Epithelial cell of proximal tubule (primary cell): ENCODE measurements around the gene ST7L. TPM values are rescaled to one million over a fixed set of nuclear protein-coding genes. Genes with fewer than 3 reads are reported as not detected.
A peak's percentile ranks its signal among the peaks of the same experiment; 100 is the strongest.

Experiments
- DNase-seq: peaks from one replicate; pipeline ENCODE4 v3.0.0-alpha.2; 2011; ENCODE audit warnings: low read depth
- H3K4me3 ChIP-seq: 2 replicates; pipeline ENCODE4 v1.5.1; 2011; ENCODE audit warnings: low read depth, mild to moderate bottlenecking, low read length
- CTCF ChIP-seq: conservative IDR thresholded peaks from 2 replicates; pipeline ENCODE4 v1.5.1; 2012; ENCODE audit warnings: low read depth, mild to moderate bottlenecking, low read length
- total RNA-seq: library from RNA; depleted of rRNA; stranded (reverse); fragments of >200 nt; gene quantifications from 2 replicates; pipeline ENCODE4 v1.2.3, GENCODE V29; 2015

ST7L gene
- total RNA-seq, 1 donor from 2014 or later: 7.4 TPM

- no peak for TF ChIP-seq CTCF
- peak overlapping the region; percentile 59 for H3K4me3 ChIP-seq
- DNase-seq: no peak
Measured at GRCh38 chr1:112507921-112508277, 111.0 kb downstream of the ST7L start.

DNA sequence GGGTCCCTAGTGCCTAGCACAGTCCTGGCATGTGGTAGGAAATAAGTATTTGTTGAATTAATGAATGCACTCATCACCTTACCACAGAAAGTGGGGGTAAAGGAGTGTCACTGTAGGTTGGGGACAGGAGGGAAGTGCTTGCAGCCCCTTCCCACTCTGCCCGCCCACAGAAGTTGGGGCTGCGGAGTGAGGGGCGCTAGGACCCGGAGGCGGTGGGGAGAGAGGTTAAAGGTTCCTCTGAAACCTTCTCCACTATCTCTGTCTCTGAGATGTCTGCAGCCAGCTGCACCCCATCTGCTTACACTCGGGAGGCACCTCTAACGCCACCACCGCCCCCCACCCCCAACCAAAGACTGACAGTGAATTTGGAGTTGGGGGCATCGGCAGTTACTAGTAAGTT is 111.6 kb downstream of the ST7L start:
- H3K4me3 ChIP-seq: no peak overlapping the region
- no peak for DNase-seq
- TF ChIP-seq CTCF: no peak

DNA sequence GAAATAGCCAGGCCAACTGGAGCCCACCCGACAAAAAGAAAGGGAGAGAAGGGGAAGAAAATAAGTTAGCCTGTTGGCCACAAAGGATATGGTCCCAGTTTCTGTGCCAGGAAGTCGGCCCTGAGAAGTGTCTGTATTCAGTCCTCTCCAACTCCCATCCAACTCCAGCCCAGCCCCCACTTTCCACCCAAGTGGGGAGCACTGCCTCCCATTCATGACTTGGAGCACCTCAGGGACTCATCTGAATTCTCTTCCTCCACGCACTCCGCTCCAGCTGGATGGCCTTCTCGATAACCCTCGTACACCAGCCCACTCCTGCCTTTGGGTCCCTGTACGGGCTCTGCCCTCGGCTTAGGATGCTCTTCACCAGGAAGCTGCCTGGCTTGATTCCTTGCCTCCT is 112.2 kb downstream of the ST7L start:
- no peak for DNase-seq
- no peak for TF ChIP-seq CTCF
- no peak overlapping the region for H3K4me3 ChIP-seq

DNA sequence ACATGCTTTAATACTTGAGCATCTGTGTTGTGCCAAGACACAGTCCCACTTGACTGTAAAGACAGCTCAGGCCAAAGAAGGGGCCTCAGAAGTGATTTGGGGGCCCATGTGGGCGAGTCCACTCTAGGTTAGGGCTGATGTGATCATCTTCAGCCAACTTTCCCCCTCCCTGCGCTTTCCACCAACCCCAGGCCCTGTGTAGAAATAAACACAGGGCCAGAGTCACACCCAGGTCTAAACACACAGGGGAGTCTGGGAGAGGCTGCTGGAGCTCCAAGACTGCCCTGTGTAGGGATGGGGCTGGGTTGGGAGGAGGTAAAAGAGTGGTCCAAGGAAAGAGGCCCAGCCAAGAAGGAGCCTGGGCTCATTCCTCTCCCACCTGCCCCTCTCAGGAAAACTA is 112.6 kb downstream of the ST7L start:
- no peak overlapping the region for H3K4me3 ChIP-seq
- TF ChIP-seq CTCF: no peak
- DNase-seq: no peak

DNA sequence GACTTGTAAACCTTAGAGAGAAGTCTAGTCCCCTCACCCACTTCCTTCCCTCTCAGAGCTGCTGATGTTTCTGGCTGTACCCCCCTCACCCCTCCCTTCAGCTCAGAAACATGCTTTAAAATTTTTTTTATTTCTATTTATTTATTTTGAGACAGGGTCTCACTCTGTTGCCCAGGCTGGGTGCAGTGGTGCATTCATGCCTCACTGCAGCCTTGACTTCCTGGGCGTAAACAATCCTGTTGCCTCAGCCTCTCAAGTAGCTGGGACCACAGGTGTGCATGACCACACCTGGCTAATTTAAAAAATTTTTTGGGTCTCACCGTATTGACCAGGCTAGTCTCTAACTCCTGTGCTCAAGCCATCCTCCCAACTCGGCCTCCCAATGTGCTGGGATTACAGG is 113.1 kb downstream of the ST7L start:
- no peak for DNase-seq

DNA sequence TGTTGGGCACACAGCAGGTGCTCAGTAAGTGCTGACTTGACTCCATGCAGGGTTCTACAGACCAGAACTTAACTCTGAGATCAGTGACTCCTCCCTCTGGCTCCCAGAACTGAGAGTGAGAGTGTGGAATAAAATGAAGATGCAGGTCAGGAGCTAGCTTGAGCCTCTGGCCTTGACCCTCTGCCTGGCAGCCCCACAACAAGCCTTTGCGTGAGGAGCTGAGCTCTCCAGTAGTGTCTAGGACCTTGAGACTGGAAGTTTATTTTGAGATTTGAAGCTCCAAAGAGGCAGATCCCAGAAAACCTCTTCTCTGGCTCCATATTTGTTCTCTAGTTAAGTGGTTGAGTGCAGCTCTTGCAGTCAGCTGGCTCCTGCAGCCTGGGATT is 113.5 kb downstream of the ST7L start:
- DNase-seq: no peak

More for the DNA sequence above, 113.1 kb downstream of the ST7L start:
- no peak overlapping the region for H3K4me3 ChIP-seq
- TF ChIP-seq CTCF: no peak

More for the DNA sequence above, 113.5 kb downstream of the ST7L start:
- TF ChIP-seq CTCF: no peak
- no peak overlapping the region for H3K4me3 ChIP-seq
